Keratinocyte (primary cell): Measurements from ENCODE around the gene DNAJB8. TPM values are rescaled to one million over a fixed set of nuclear protein-coding genes. Genes with fewer than 3 reads are reported as not detected.

Experiments
- DNase-seq: peaks from one replicate; pipeline ENCODE4 v3.0.0-alpha.2; 2011; ENCODE audit warnings: low read depth, missing footprints, low spot score
- FAIRE-seq: peaks from 2 replicates; lab custom pipeline; 2011; peaks lifted over from hg19 to GRCh38; lab: Jason Lieb, UNC
- H2AFZ ChIP-seq: 2 replicates; pipeline ENCODE4 v1.6.0; 2012; ENCODE audit warnings: low read length, control low read depth, inconsistent platforms; ENCODE audit not compliant: control insufficient read depth
- H3K27ac ChIP-seq: 2 replicates; pipeline ENCODE4 v1.5.1; 2011; ENCODE audit warnings: low read length; ENCODE audit not compliant: control insufficient read depth, insufficient read depth
- H3K27me3 ChIP-seq: 3 replicates; pipeline ENCODE4 v1.6.0; 2011; ENCODE audit warnings: low read length; ENCODE audit not compliant: control insufficient read depth, insufficient read depth; ENCODE audit errors: extremely low read depth
- H3K36me3 ChIP-seq, 2 experiments: 2 replicates in 1 of 2; 3 replicates in 1 of 2; pipeline ENCODE4 v1.5.1; 2011; ENCODE audit warnings: low read length in 2 of 2, mild to moderate bottlenecking in 1 of 2; ENCODE audit not compliant: control insufficient read depth in 2 of 2, insufficient read depth in 2 of 2; ENCODE audit errors: extremely low read depth in 1 of 2
- H3K4me1 ChIP-seq: 3 replicates; pipeline ENCODE4 v1.5.1; 2011; ENCODE audit warnings: low read length; ENCODE audit not compliant: control insufficient read depth, insufficient read depth; ENCODE audit errors: extremely low read depth
- H3K4me2 ChIP-seq: 3 replicates; pipeline ENCODE4 v1.6.0; 2011; ENCODE audit warnings: low read depth, low read length; ENCODE audit not compliant: control insufficient read depth, insufficient read depth; ENCODE audit errors: extremely low read depth
- H3K4me3 ChIP-seq, 3 experiments: fragments of 200-600 bp in 1 of 3; sonication (generic) in 1 of 3; 2 replicates in 2 of 3; 3 replicates in 1 of 3; pipeline ENCODE4 v1.5.1; 2011 to 2016; ENCODE audit warnings: low read length in 3 of 3, mild to moderate bottlenecking in 3 of 3, control low read depth in 2 of 3, inconsistent platforms in 1 of 3, low read depth in 1 of 3, mixed read lengths in 1 of 3, mixed run types in 1 of 3, moderate library complexity in 1 of 3; ENCODE audit not compliant: control insufficient read depth in 2 of 3, insufficient read depth in 2 of 3; ENCODE audit errors: extremely low read depth in 1 of 3
- H3K79me2 ChIP-seq: 2 replicates; pipeline ENCODE4 v1.6.0; 2012; ENCODE audit warnings: low read length; ENCODE audit not compliant: control insufficient read depth, insufficient read depth
- H3K9ac ChIP-seq: 3 replicates; pipeline ENCODE4 v1.6.0; 2011; ENCODE audit warnings: low read length; ENCODE audit not compliant: control insufficient read depth, insufficient read depth; ENCODE audit errors: extremely low read depth
- H3K9me1 ChIP-seq: 3 replicates; pipeline ENCODE4 v1.6.0; 2011; ENCODE audit warnings: low read length; ENCODE audit not compliant: control insufficient read depth, insufficient read depth; ENCODE audit errors: extremely low read depth
- H3K9me3 ChIP-seq: 2 replicates; pipeline ENCODE4 v1.5.1; 2012; ENCODE audit warnings: low read depth, low read length; ENCODE audit not compliant: control insufficient read depth
- H4K20me1 ChIP-seq: 3 replicates; pipeline ENCODE4 v1.6.0; 2011; ENCODE audit warnings: low read length; ENCODE audit not compliant: control insufficient read depth, insufficient read depth; ENCODE audit errors: extremely low read depth
- CTCF ChIP-seq, 3 experiments: IDR thresholded peaks in 1 of 3; conservative IDR thresholded peaks in 1 of 3; optimal IDR thresholded peaks in 1 of 3; 2 replicates in 2 of 3; 3 replicates in 1 of 3; pipeline versions ENCODE3 to v1.5.1; 2011; ENCODE audit warnings: low read length in 3 of 3, mild to moderate bottlenecking in 3 of 3, moderate library complexity in 2 of 3, control low read depth in 1 of 3, inconsistent platforms in 1 of 3; ENCODE audit not compliant: insufficient read depth in 2 of 3; ENCODE audit errors: extremely low read depth in 1 of 3
- EZH2 ChIP-seq: IDR thresholded peaks from one replicate; pipeline ENCODE4 v1.6.1; 2012; ENCODE audit warnings: inconsistent platforms, mild to moderate bottlenecking, low read length, moderate library complexity
- dilution Hi-C: fragments of 300-500 bp; cut with MboI; formaldehyde crosslinking; loops from one replicate; pipeline ENCODE4 v1.7.0; 2020; ENCODE audit warnings: low sequenced_read_pairs; ENCODE audit not compliant: extremely low pct_ligation_motif_present
- polyA plus RNA-seq, 5 experiments: library from polyadenylated mRNA; depleted of rRNA in 3 of 5; stranded (reverse) in 3 of 5; stranded (forward) in 1 of 5; unstranded in 1 of 5; fragments of >200 nt; gene quantifications; 1 replicate in 1 of 5; 2 replicates in 3 of 5; 3 replicates in 1 of 5; pipeline versions ENCODE4 v1.2.1 to v1.2.3, GENCODE V29; 2011 to 2012; ENCODE audit warnings: missing spikeins in 2 of 5, low read depth in 1 of 5, low replicate concordance in 1 of 5

The DNAJB8 gene
- polyA plus RNA-seq, 1 donor (not counting 4 experiments of a cell fraction or from before 2014, with no cell fraction given) = not detected

DNA sequence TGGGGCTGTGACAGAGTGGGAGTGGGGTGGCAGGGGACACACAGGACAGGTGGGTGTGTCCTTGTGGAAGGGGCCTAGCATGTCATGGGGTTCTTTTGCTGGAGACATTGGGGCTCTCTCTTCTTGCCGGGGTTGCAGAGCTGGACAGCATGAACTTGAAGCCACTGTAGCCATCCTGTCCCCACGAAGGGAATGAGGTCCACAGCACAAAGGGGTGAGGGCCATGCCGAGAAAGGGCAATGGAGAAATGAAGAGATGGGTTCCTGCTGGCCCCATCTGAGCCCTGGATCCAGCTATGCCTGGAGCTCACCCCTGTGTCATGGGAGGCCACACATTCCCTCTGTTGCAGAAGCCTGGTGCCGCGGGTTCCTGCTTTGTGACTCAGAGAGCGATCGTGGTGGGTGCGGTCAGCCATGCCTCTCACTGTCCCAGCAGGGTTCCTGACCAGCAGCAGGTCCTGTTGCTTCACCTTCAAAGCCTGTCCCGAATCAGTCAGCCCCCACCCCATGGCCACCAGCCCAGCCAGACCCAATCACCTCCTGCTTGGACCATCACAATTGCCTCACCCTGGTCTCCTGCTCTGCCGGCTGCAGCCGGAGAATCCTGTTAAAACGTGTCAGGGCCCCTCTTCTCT lies 50.0 kb downstream of the DNAJB8 start:
- Histone ChIP-seq H3K4me3 (no peak overlapping the region), H3K27me3 (peaks cover 4% of the 10 kb centered on the region), H4K20me1 (no peaks in the 10 kb centered on the region), H3K4me1 (peaks cover 6% of the 10 kb centered on the region), H2AFZ (no peak overlapping the region), H3K79me2 (no peaks in the 10 kb centered on the region), H3K27ac (no peak overlapping the region), H3K9ac (no peak overlapping the region), H3K9me1 (no peaks in the 10 kb centered on the region), H3K4me2 (no peak overlapping the region), H3K9me3 (no peaks in the 10 kb centered on the region), H3K36me3 (no peaks in the 10 kb centered on the region)
- FAIRE-seq (no peak), DNase-seq (no peak)
- dilution Hi-C loops = no loop called here
- TF ChIP-seq EZH2 = no peak
- TF ChIP-seq CTCF (optimal IDR thresholded peaks at IDR 0.05 in 1 of 3, IDR thresholded peaks at IDR 0.05 in 1 of 3, conservative IDR thresholded peaks at IDR 0.05 in 1 of 3; ENCODE audit: extremely low read depth in 1 of 3, insufficient read depth in 2 of 3, low read length in 3 of 3) = no peak

GRCh38 chr3:128415773-128416577 lies 50.7 kb downstream of the DNAJB8 start:
- Histone ChIP-seq H3K27ac (no peak overlapping the region), H3K9ac (no peak overlapping the region), H3K4me3 (no peak overlapping the region), H3K79me2 (no peaks in the 10 kb centered on the region), H3K9me1 (no peaks in the 10 kb centered on the region), H3K36me3 (no peaks in the 10 kb centered on the region), H2AFZ (no peak overlapping the region), H4K20me1 (no peaks in the 10 kb centered on the region), H3K27me3 (peaks cover 4% of the 10 kb centered on the region), H3K4me2 (no peak overlapping the region), H3K9me3 (no peaks in the 10 kb centered on the region), H3K4me1 (peaks cover 6% of the 10 kb centered on the region)
- TF ChIP-seq CTCF (optimal IDR thresholded peaks at IDR 0.05 in 1 of 3, IDR thresholded peaks at IDR 0.05 in 1 of 3, conservative IDR thresholded peaks at IDR 0.05 in 1 of 3; ENCODE audit: extremely low read depth in 1 of 3, insufficient read depth in 2 of 3, low read length in 3 of 3) = no peak
- TF ChIP-seq EZH2 = no peak
- dilution Hi-C loops = no loop called here
- DNase-seq (no peak), FAIRE-seq (no peak)
